ENCODE results near the gene GPR157.

Gene GPR157

DNA sequence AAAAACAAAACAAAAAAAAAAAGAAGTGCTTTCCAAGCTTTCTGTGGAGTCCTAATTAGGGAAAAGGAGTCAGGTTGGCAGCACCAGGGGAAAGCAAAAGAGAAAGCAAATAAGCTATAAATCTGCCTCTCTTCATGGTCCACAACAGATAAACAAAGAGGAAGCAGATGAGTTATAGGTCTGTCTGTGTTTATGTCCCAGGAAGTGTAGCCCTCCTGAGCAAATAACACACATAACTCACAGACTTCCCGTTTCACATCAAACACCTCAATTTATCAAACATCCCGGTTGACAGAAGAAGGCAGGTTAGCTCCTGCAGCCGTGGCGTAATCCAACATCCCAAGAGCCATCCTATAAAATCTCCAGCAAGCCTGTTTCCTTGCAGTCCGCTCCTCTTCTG is 53.9 kb downstream of the GPR157 start:
- ATAC-seq, result no peak
- TF ChIP-seq ZNF8 (CRISPR knock-in tag; IDR thresholded peaks at IDR 0.05) (no peak), ZC3H10 (CRISPR knock-in tag; IDR thresholded peaks at IDR 0.05) (no peak), ZFP30 (CRISPR knock-in tag; IDR thresholded peaks at IDR 0.05) (no peak), ZNF565 (CRISPR knock-in tag; conservative IDR thresholded peaks at IDR 0.05; ENCODE audit: low read depth) (no peak), CSDC2 (CRISPR knock-in tag; IDR thresholded peaks at IDR 0.05) (no peak), ARNTL (CRISPR knock-in tag; IDR thresholded peaks at IDR 0.05; ENCODE audit: borderline replicate concordance, low read depth) (no peak), ZFP3 (CRISPR knock-in tag; IDR thresholded peaks at IDR 0.05) (no peak), TOX (CRISPR knock-in tag; IDR thresholded peaks at IDR 0.05; ENCODE audit: borderline replicate concordance) (no peak), RARB (CRISPR knock-in tag; IDR thresholded peaks at IDR 0.05) (no peak), SNAI2 (CRISPR knock-in tag; IDR thresholded peaks at IDR 0.05) (no peak)
- TF ChIP-seq, protein P1, sequence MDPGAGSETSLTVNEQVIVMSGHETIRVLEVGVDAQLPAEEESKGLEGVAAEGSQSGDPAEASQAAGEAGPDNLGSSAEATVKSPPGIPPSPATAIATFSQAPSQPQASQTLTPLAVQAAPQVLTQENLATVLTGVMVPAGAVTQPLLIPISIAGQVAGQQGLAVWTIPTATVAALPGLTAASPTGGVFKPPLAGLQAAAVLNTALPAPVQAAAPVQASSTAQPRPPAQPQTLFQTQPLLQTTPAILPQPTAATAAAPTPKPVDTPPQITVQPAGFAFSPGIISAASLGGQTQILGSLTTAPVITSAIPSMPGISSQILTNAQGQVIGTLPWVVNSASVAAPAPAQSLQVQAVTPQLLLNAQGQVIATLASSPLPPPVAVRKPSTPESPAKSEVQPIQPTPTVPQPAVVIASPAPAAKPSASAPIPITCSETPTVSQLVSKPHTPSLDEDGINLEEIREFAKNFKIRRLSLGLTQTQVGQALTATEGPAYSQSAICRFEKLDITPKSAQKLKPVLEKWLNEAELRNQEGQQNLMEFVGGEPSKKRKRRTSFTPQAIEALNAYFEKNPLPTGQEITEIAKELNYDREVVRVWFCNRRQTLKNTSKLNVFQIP (CRISPR knock-in tag; IDR thresholded peaks at IDR 0.05; ENCODE audit: borderline replicate concordance, low read depth), result no peak
- TF ChIP-seq, protein P2, sequence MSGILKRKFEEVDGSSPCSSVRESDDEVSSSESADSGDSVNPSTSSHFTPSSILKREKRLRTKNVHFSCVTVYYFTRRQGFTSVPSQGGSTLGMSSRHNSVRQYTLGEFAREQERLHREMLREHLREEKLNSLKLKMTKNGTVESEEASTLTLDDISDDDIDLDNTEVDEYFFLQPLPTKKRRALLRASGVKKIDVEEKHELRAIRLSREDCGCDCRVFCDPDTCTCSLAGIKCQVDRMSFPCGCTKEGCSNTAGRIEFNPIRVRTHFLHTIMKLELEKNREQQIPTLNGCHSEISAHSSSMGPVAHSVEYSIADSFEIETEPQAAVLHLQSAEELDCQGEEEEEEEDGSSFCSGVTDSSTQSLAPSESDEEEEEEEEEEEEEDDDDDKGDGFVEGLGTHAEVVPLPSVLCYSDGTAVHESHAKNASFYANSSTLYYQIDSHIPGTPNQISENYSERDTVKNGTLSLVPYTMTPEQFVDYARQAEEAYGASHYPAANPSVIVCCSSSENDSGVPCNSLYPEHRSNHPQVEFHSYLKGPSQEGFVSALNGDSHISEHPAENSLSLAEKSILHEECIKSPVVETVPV (CRISPR knock-in tag; IDR thresholded peaks at IDR 0.05), result no peak
- TF ChIP-seq, protein P3, sequence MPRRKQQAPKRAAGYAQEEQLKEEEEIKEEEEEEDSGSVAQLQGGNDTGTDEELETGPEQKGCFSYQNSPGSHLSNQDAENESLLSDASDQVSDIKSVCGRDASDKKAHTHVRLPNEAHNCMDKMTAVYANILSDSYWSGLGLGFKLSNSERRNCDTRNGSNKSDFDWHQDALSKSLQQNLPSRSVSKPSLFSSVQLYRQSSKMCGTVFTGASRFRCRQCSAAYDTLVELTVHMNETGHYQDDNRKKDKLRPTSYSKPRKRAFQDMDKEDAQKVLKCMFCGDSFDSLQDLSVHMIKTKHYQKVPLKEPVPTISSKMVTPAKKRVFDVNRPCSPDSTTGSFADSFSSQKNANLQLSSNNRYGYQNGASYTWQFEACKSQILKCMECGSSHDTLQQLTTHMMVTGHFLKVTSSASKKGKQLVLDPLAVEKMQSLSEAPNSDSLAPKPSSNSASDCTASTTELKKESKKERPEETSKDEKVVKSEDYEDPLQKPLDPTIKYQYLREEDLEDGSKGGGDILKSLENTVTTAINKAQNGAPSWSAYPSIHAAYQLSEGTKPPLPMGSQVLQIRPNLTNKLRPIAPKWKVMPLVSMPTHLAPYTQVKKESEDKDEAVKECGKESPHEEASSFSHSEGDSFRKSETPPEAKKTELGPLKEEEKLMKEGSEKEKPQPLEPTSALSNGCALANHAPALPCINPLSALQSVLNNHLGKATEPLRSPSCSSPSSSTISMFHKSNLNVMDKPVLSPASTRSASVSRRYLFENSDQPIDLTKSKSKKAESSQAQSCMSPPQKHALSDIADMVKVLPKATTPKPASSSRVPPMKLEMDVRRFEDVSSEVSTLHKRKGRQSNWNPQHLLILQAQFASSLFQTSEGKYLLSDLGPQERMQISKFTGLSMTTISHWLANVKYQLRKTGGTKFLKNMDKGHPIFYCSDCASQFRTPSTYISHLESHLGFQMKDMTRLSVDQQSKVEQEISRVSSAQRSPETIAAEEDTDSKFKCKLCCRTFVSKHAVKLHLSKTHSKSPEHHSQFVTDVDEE (CRISPR knock-in tag; IDR thresholded peaks at IDR 0.05), result no peak

DNA sequence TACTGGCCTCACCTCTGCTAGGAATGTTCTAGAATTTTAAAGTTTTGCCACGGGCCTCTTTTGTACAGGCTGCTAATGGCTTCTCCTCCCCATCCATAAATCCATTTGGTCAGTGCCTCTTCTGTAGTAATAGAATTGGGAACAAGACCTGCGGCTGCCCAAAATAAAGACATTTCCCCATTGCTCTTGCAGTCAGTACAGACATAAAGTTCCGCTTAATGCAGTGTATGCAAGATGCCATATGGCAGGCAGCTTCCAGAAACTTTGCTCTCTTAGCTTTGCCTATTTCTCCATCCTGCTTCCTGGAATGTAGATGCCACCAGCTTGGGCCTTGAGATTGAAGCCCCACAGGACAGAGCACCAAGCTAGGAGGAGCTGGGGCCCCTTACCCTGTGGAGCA is 55.8 kb downstream of the GPR157 start:
- ATAC-seq, result no peak
- TF ChIP-seq, protein P3 (CRISPR knock-in tag; IDR thresholded peaks at IDR 0.05), result no peak
- TF ChIP-seq BACH2 (CRISPR knock-in tag; IDR thresholded peaks at IDR 0.05; ENCODE audit: borderline replicate concordance) (no peak), ZNF8 (CRISPR knock-in tag; IDR thresholded peaks at IDR 0.05) (no peak), ZFP30 (CRISPR knock-in tag; IDR thresholded peaks at IDR 0.05) (no peak), PPARA (CRISPR knock-in tag; IDR thresholded peaks at IDR 0.05; ENCODE audit: borderline replicate concordance) (no peak), ESRRG (CRISPR knock-in tag; IDR thresholded peaks at IDR 0.05) (no peak), TCF4 (CRISPR knock-in tag; IDR thresholded peaks at IDR 0.05; ENCODE audit: borderline replicate concordance) (no peak), ISL1 (CRISPR knock-in tag; IDR thresholded peaks at IDR 0.05) (no peak), ARNTL (CRISPR knock-in tag; IDR thresholded peaks at IDR 0.05; ENCODE audit: borderline replicate concordance, low read depth) (no peak), ZNF565 (CRISPR knock-in tag; conservative IDR thresholded peaks at IDR 0.05; ENCODE audit: low read depth) (no peak), ZFP3 (CRISPR knock-in tag; IDR thresholded peaks at IDR 0.05) (no peak), OSR1 (CRISPR knock-in tag; IDR thresholded peaks at IDR 0.05) (no peak), SNAI2 (CRISPR knock-in tag; IDR thresholded peaks at IDR 0.05) (no peak), ZNF70 (CRISPR knock-in tag; IDR thresholded peaks at IDR 0.05) (no peak)
- TF ChIP-seq, protein P2 (CRISPR knock-in tag; IDR thresholded peaks at IDR 0.05), result no peak
- TF ChIP-seq, protein P4, sequence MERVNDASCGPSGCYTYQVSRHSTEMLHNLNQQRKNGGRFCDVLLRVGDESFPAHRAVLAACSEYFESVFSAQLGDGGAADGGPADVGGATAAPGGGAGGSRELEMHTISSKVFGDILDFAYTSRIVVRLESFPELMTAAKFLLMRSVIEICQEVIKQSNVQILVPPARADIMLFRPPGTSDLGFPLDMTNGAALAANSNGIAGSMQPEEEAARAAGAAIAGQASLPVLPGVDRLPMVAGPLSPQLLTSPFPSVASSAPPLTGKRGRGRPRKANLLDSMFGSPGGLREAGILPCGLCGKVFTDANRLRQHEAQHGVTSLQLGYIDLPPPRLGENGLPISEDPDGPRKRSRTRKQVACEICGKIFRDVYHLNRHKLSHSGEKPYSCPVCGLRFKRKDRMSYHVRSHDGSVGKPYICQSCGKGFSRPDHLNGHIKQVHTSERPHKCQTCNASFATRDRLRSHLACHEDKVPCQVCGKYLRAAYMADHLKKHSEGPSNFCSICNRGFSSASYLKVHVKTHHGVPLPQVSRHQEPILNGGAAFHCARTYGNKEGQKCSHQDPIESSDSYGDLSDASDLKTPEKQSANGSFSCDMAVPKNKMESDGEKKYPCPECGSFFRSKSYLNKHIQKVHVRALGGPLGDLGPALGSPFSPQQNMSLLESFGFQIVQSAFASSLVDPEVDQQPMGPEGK (CRISPR knock-in tag; IDR thresholded peaks at IDR 0.05; ENCODE audit: borderline replicate concordance), result no peak
- TF ChIP-seq, protein P1 (CRISPR knock-in tag; IDR thresholded peaks at IDR 0.05; ENCODE audit: borderline replicate concordance, low read depth), result no peak
